ENCODE data around the gene LRRC27.
A peak's percentile ranks its signal among the peaks of the same experiment; 100 is the strongest.
"Not testable (repeated sequence)": the region's sequence is repeated elsewhere in the genome, so short reads cannot be mapped to it uniquely, and the experiment has no call there.

LRRC27 gene

GRCh38 chr10:132375116-132375794 is 43.3 kb downstream of the LRRC27 start:
- no peak for DNase-seq (ENCODE audit: low read depth)
- H3K4me3 ChIP-seq (ENCODE audit: low read length): no peak overlapping the region
- TF ChIP-seq, protein P1, sequence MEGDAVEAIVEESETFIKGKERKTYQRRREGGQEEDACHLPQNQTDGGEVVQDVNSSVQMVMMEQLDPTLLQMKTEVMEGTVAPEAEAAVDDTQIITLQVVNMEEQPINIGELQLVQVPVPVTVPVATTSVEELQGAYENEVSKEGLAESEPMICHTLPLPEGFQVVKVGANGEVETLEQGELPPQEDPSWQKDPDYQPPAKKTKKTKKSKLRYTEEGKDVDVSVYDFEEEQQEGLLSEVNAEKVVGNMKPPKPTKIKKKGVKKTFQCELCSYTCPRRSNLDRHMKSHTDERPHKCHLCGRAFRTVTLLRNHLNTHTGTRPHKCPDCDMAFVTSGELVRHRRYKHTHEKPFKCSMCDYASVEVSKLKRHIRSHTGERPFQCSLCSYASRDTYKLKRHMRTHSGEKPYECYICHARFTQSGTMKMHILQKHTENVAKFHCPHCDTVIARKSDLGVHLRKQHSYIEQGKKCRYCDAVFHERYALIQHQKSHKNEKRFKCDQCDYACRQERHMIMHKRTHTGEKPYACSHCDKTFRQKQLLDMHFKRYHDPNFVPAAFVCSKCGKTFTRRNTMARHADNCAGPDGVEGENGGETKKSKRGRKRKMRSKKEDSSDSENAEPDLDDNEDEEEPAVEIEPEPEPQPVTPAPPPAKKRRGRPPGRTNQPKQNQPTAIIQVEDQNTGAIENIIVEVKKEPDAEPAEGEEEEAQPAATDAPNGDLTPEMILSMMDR (IDR thresholded peaks at IDR 0.05; ENCODE audit: insufficient read depth, low read depth, low read length, missing control alignments): no peak

GRCh38 chr10:132375795-132376297 is 43.9 kb downstream of the LRRC27 start:
- H3K4me3 ChIP-seq (ENCODE audit: low read length): no peak overlapping the region
- no peak for DNase-seq (ENCODE audit: low read depth)
- TF ChIP-seq, protein P1 (IDR thresholded peaks at IDR 0.05; ENCODE audit: insufficient read depth, low read depth, low read length, missing control alignments): no peak

DNA sequence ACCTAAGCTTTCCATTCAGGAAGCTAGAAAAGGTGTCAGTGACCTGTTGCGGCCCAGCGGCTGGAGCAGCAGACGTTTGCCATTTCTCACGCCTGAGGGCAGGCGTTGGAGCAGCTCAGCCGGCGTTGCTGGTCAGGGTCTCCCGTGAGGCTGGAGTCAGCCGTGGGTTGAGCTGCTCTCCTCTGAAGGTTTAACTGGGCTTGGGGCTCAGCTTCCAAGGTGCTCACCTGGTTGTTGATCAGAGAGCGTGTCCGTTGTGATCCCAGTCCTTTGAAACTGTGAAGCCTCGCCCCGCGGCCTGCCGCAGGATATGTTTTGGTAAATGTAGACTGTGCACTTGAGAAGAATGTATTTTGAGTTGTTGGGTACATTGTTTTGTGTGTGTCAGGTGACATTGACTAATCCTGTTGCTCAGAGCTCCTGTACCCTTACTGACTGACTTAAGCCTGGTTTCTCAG is 44.4 kb downstream of the LRRC27 start:
- DNase-seq (ENCODE audit: low read depth): no peak
- TF ChIP-seq, protein P1 (IDR thresholded peaks at IDR 0.05; ENCODE audit: insufficient read depth, low read depth, low read length, missing control alignments): no peak
- no peak overlapping the region for H3K4me3 ChIP-seq (ENCODE audit: low read length)

GRCh38 chr10:132377326-132377725 is 45.3 kb downstream of the LRRC27 start:
- DNase-seq (ENCODE audit: low read depth): no peak
- no peak overlapping the region for H3K4me3 ChIP-seq (ENCODE audit: low read length)
- TF ChIP-seq, protein P1 (IDR thresholded peaks at IDR 0.05; ENCODE audit: insufficient read depth, low read depth, low read length, missing control alignments): no peak

- not testable (repeated sequence) for H3K4me3 ChIP-seq (ENCODE audit: low read length); DNase-seq (ENCODE audit: low read depth)
Measured at GRCh38 chr10:132379026-132379425, 47.0 kb downstream of the LRRC27 start.

GRCh38 chr10:132380986-132381385 is 49.0 kb downstream of the LRRC27 start:
- not testable (repeated sequence) for DNase-seq (ENCODE audit: low read depth); H3K4me3 ChIP-seq (ENCODE audit: low read length)

GRCh38 chr10:132381741-132382140 is 49.7 kb downstream of the LRRC27 start:
- TF ChIP-seq, protein P1 (IDR thresholded peaks at IDR 0.05; ENCODE audit: insufficient read depth, low read depth, low read length, missing control alignments): no peak
- DNase-seq (ENCODE audit: low read depth): no peak
- no peak overlapping the region for H3K4me3 ChIP-seq (ENCODE audit: low read length)

GRCh38 chr10:132382231-132382922 is 50.4 kb downstream of the LRRC27 start:
- DNase-seq (ENCODE audit: low read depth): peak; percentile 38
- H3K4me3 ChIP-seq (ENCODE audit: low read length): no peak overlapping the region
- TF ChIP-seq, protein P1 (IDR thresholded peaks at IDR 0.05; ENCODE audit: insufficient read depth, low read depth, low read length, missing control alignments): no peak
